Measurements from ENCODE around the gene ZDHHC14.

DNA sequence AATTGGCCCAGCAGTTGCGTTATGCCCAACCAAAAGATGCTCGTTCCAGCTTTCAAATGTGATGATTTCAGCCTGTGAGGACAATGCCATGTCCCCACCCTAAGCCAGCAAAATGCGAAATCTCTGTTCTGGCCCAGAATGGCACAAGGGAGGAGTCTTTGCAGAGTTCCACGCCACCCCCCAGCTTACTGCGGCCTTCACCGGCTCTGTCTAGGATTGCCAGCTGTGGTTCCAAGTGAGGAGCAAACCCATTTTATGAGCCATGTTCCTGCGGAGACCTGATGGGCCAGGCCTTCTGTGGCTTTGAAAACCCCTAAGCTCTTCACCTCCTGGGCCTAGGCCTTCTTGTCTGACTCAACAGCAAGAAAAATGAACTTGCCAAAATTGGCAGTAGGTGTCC, 295.3 kb downstream of the ZDHHC14 start:
- TF ChIP-seq, protein P1, sequence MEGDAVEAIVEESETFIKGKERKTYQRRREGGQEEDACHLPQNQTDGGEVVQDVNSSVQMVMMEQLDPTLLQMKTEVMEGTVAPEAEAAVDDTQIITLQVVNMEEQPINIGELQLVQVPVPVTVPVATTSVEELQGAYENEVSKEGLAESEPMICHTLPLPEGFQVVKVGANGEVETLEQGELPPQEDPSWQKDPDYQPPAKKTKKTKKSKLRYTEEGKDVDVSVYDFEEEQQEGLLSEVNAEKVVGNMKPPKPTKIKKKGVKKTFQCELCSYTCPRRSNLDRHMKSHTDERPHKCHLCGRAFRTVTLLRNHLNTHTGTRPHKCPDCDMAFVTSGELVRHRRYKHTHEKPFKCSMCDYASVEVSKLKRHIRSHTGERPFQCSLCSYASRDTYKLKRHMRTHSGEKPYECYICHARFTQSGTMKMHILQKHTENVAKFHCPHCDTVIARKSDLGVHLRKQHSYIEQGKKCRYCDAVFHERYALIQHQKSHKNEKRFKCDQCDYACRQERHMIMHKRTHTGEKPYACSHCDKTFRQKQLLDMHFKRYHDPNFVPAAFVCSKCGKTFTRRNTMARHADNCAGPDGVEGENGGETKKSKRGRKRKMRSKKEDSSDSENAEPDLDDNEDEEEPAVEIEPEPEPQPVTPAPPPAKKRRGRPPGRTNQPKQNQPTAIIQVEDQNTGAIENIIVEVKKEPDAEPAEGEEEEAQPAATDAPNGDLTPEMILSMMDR (IDR thresholded peaks at IDR 0.05), result no peak
- no peak for TF ChIP-seq ZFX (IDR thresholded peaks at IDR 0.05; ENCODE audit: borderline replicate concordance)

All from 22Rv1 (cell line).